CD4-positive, alpha-beta T cell treated with Interleukin-4 for 4 hours (primary cell): ENCODE data around the gene TRRAP.
"Not testable (repeated sequence)": the region's sequence is repeated elsewhere in the genome, so short reads cannot be mapped to it uniquely, and the experiment has no call there.

Experiments
- DNase-seq: peaks from one replicate; pipeline ENCODE4 v3.0.0-alpha.2; 2020

The TRRAP gene

DNA sequence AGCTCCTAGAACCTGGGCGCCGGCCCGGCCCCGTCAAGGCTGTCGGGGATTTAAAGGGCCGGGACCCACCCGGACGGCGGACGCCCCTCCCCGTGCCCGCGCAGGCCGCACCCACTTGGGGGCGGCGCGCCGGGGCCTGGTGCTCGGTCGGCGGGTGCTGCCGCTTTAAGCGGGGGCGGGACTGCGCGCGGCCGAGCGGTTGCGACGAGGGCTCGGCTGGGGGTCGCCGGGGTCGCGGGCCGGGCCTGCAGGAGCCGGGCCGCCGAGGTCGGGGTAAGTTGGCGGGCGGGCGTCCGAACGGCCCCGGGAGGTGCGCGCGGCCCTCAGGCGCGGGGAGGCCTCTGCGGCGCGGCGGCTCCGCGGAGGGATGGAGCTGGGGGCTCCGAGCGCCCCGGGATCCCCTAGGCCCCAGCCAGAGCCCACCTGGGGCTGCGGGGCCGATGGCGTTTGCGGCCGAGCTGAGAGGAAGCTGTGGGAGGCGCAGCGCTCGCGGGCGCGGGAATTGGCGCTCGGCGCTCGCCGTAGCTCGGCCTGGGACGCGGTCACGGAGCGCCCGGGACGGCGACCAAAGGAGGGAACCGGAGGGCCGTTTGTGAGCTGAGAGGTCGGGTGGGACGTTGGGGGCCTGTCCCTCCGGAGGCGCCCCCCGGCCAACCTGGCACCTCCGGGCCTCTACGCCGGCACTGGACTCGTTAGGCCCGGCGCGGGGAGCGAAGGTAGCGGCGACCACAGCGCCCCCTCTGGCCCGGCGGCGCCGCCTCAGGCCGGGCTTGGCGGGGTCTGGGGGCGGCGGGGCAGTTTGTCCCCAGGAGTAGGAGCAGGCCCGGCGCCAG is at the start of gene TRRAP:
TSS of gene TRRAP (plus strand) at position 168 of the 833 bp plus-strand sequence. CDS start 2,619 bp downstream, outside the sequence.
- peak; percentile 69 for DNase-seq

DNA sequence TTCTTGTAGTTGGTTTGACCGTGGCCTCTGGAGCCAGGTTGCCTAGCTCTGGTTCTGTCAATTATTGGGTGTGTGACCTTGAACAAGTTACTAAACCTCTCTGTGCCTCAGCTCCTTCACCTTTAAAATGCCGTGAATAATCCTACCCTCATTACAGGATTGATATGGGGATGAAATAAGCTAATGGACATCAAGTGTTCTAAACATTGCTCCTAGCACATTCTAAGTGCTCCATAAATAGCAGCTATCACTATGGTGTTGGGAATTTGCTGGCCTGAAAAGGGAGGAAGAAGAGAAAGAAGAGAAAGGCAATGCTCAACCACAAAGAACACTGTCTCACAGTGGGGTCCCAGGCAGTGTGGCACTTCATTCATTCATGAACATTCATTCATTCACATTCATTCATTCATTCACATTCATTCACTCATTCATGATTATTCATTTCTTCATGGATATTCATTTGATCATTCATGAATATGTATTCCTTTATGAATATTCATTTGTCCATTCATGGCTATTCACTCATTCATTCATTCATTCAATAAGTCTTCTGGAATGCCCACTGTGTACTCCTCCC is 47.3 kb upstream of the TRRAP start:
- no peak for DNase-seq

DNA sequence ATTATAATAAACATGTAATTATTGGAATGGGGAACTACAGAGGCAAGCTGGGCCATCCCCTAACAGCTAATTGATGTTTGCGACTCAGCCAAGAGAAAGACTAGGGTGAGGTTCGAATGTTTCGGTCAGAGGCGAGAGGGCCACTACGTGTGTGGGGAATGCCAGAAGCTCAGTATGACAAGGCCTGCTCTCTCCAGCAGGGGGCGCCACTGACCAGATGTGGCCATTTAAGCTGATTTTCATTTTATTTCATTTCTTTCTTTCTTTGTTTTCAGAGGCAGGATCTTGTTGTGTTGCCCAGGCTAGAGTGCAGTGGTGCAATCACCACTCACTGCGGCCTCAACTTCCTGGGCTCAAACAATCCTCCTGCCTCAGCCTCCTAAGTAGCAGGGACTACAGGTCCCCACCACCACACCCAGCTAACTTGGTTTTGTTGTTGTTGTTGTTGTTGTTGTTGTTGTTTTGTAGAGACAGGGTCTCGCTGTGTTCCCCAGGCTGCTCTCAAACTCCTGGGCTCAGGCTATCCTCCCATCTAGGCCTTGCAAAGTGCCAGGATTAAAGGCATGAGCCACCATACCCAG is 46.6 kb upstream of the TRRAP start:
- DNase-seq = peak; percentile 17

DNA sequence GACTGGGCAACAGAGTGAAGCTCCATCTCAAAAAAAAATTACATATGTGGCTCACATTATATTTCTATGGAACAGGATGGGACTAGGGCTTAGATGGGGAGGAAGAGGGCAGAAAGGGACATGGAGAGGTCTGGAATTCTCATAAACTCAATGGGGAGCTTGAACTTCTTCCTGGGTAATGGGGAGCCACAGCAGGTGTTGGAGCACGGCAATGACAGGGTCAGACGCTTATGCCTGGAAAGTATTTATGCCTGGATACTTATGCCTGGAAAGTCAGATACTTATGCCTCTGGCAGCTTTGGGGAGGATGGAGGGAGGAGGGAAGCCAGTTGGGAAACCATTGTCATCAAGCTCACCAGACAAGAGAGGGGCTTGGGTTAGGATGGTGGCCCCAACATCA is 45.3 kb upstream of the TRRAP start:
- DNase-seq = no peak

DNA sequence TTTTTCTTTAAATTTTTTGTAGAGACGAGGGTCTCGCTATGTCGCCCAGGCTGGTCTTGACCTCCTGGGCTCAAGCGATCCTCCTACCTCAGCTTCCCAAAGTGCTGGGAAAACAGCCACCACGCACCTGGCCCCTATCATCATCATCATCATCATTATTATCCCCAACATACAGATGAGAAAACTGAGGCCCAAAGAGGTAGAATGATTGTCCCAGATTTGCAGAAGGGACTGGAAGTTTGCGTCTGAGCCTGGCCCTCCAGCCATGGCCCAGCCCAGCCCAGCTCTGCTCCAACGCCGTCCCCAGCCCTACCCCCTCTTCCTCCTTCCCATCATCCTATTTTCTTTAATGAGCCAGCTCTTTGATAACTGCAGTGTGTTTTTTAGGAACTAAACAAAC is 43.4 kb upstream of the TRRAP start:
- no peak for DNase-seq

DNA sequence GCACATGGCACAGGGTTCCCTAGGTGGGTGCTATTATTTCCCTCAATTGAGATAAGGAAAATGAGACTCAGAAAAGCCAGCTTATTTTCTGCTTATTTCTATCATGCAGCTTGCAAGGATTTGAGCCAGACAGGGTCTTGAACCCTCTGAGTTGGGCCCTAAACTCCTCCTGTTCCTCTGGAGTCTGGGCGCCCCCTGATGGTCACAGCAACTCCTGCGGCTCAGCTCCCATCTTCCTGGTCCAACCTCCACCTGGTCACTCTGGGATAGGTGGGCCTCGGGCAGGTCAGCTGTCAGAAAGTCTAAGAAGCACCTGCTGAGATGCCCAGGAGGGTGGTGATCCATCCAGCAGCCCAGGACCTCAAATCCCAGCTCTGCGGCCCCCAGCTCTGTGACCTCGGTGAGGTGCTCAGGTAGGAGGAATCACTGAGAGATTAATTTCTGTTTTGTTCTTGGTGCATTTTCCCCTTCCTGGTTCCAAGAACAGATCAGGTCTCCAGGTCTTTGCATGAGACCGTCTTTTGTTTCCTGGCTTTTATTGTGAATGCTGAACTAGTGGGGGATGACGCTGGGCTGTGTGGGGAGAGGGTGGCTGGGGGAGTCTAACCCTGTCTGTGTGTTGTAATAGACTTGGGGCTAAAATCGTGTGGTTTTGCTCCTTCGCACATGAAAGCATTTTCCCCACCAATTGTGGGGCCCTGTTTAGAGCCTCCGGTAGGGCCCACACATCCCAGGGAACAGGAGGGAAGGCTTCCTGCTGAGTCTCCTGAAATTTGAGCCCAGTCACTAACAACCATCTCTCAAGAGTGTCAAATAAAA is 41.3 kb upstream of the TRRAP start:
- DNase-seq = no peak

DNA sequence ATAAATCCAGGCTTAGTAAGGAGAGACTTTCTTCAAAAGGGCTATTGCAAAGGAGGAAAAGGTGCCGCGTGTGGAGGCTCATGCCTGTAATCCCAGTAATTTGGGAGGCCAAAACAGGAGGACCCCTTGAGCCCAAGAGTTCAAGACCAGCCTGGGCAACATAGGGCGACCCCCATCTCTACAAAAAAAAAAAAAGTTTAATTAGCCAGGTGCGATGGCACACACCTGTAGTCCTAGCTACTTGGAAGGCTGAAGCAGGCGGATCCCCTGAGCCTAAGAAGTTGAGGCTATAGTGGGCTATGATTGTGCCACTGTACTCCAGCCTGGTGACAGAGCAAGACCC is 40.7 kb upstream of the TRRAP start:
- no peak for DNase-seq

DNA sequence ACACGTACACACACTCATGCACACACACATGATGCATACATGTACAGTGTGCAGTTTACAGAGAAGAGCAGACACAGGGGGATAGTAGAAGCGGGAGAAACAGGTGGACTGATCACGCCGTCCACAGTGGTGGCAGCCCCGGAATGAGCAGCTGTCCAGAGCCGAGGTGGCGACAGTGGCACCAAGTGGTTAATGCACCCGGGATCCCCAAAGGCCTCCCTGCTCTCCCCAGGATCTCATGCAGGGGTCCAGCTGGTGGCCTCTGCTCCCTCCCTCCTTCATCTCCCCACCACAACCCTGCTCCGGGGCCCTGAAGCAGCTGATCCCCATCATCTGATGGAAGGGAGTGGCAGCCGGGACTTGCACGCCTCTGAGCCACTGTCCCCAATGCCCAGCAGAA is 38.2 kb upstream of the TRRAP start:
- DNase-seq = no peak

DNA sequence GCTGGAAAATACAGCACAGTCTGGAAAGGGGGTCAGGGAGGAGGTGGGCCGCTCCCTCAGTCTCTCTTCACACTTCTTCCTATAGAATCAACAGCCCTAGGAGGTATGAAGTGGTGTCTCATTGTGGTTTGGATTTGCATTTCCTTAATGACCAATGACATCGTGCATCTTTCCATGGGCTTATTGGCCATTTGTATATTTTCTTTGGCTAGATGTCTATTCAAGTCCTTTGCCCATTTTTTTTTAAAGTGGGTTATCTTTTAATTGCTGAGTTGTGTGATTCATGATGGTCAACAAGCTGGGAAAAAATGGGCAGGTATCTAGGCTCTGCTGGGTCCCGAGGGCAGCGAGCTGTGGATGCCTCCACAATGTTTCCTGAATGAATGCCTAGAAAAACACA is 37.6 kb upstream of the TRRAP start:
- no peak for DNase-seq

DNA sequence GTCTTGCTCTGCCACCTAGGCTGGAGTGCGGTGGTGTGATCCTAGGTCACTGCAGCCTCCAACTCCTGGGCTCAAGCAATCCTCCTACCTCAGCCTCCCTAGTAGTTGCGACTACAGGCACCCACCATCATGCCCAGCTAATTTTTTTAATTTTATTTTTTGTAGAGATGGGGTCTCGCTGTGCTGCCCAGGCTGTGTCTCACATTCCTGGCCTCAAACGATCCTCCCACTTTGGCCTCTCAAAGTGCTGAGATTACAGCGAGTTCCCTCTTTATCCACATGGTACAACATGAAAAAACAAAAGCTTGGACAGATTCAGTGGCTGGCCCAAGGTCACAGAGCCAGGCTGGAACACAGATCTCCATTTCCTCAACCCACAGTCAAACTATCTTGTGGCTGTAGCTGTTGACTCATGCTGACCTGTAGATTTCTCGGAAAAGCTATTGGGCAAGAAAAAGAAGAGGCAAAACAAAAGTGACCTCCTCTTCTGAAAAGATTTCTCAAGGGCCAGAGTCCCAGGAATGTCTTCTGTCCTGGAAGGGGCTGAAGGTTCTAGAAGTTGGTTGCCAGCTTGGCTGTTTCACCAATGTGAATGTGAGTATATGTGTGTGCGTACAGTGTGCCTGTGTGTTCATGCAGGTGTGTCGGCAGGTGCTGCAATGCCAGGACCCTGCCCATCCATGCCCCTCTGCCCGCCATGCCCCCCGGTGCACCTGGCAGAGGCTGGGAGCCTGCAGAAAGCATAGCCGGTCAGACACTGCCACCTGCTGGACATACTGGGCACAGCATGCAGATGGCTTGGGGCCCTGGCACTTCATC is 36.9 kb upstream of the TRRAP start:
- DNase-seq = peak; percentile 53

DNA sequence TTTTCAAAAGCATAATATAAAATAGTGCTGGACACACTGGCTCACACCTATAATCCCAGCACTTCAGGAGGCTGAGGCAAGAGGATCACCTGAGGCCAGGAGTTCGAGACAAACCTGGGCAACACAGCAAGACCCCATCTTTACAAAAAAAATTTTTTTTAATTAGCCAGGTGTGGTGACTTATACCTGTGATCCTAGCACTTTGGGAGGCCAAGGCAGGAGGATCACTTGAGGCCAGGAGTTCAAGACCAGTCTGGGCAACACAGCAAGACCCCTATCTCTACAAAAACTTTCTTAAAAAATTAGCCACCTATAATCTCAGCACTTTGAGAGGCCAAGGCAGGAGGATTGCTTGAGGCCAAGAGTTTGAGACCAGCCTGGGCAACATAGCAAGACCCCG is 35.8 kb upstream of the TRRAP start:
- not testable (repeated sequence) for DNase-seq

DNA sequence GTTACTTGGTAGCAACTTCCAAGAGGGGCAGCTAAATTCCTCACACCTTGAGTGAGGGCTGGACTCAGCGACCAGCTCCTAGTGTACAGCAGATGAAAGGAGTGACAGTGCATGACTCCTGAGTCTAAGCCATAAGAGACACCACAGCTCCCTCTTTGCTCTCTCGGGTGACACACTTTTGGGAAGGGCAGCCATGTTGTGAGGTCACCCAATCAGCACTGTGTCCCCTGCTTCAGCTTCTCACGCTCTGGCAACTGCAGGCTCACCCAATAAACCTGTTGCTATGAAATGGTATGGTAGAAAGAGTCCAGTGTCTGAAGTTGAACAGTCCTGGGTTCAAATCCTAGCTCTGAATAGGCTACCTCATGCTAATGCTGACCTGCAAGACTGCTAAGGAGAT is 29.4 kb upstream of the TRRAP start:
- DNase-seq = no peak

DNA sequence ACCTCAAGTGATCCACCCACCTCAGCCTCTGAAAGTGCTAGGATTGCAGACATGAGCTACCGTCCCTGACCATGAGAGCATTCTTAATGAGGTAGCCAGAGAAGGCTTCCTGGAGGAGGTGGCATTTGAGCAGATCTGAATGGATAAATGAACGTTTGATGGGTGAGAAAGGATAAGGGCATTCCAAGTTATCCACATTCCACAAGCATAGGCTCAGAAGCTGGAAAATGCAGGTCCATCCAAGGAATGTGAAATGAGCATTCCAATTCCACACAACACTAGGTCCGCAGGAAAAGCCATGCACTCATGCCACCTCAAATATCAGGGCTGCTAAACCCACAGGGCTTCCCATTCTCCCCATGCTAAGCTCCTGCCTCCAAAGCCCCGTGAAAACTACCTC is 25.5 kb upstream of the TRRAP start:
- no peak for DNase-seq

DNA sequence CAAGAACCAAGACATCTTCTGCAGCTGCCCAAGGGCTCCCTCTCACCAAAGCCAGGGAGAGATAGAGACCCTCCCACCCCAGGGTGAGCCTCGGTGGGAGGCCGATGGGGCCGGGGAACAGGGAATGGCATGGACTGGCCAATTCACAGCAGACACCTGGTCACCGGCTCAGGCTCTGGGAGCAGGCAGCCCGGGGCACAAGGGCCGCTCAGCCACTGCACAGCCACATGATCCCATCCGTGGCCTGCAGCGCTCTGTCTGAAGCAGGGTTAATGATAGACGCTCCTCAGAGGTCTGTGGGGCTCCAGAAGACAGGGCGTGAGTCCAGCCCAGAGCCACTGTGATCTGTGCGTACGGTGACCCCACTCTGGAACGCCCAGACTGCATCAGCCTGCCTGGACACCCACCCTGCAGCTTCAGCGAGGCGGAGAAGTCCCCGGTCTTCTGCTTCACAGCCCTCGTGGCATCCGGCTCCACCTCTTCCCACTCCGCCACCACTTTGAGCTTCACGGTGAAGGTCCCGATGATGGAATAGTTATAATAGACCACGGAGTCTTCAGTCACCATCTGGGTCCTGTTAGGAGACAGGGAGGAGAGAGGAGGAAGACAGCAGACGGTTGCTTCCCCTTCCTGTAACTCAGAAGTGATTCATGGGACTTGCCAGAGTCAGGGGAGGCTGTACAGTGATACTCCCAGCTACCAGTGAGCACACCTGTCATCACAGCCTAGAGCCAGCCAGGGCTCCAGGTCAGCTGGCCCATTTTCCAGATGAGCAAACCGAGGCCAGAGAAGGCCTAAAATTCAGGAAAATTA is 22.5 kb upstream of the TRRAP start:
- no peak for DNase-seq

DNA sequence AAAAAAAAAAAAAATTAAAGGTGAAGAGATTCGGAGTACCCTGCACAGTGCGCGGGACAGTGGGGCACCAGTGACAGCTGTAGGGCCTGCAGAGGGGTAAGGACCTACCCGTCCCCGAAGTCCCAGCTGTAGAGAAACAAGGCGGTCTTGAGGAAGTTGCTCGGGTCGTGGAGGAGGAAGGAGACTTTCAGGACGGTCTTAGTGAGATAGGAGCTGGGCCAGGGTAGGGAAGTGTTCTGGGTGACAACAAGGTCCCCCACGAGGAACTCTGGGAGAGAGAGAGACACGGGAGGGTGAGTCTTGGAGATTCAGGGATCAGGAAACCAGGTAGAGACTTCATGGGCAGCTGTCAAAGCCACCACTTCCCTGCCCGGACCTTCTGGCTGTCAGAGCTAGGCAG is 18.3 kb upstream of the TRRAP start:
- no peak for DNase-seq

DNA sequence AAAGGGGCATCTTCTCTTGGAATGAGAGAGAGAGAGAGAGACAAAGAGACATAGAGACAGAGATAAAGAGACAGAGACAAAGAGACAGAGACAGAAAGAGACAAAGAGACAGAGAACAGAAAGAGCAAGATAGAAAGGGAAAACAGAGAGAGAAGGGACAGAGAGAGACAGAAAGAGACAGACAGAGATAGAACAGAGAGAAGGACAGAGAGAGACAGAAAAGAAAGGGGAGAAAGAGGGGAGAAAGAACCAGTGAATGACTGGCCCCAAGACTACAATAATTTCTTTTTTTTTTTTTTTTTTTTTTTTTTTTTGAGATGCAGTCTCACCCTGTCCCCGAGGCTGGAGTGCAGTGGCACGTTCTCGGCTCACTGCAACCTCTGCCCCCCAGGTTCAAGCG is 16.1 kb upstream of the TRRAP start:
- DNase-seq = no peak

DNA sequence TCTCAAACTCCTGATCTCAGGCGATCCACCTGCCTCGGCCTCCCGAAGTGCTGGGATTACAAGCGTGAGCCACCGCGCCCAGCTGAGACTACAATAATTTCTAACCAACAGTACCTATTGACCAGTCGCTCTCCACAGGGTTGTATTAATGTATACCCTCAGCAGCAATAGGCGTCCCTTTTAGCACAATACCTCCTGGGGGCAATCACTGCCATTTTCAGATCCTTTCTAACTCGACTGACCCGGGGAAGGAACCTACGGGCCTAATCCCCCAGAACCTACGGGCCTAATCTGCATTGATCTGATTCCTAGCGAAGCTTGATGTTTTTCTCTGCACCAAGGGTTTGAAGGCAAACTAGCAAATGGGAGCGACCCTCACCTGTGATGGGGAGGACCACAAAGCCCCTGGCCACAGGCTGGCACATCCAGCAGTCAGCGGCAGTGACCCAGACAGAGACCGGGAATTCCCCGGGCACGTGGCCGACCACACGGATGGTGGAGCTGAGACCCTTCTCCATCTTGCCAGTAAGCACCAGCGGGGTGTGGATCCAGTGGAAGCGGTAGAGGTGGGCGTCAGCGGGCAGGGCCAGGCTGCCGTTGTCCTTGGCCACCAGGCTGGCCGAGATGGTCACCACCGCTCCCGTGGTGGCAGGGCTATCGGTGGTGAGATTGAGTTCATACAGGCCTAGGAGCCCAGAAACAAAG is 15.5 kb upstream of the TRRAP start:
- no peak for DNase-seq

DNA sequence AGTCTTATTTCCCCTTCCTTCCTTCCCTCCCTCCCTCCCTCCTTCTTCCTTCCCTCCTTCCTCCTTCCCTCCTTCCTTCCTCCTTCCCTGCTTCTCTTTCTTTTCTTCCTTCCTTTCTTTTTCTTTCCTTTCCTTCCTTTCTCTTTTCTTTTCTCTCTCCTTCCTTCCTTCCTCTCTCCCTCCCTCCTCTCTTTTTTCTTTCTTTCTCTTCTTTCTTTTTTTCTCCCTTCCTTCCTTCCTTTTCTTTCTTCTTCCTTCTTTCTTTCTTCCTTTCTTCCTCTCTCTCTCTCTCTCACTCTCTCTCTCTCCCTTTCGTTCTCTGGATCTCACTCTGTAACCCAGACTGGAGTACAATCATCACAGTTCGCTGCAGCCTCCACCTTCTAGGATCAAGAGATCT is 14.7 kb upstream of the TRRAP start:
- DNase-seq = no peak

DNA sequence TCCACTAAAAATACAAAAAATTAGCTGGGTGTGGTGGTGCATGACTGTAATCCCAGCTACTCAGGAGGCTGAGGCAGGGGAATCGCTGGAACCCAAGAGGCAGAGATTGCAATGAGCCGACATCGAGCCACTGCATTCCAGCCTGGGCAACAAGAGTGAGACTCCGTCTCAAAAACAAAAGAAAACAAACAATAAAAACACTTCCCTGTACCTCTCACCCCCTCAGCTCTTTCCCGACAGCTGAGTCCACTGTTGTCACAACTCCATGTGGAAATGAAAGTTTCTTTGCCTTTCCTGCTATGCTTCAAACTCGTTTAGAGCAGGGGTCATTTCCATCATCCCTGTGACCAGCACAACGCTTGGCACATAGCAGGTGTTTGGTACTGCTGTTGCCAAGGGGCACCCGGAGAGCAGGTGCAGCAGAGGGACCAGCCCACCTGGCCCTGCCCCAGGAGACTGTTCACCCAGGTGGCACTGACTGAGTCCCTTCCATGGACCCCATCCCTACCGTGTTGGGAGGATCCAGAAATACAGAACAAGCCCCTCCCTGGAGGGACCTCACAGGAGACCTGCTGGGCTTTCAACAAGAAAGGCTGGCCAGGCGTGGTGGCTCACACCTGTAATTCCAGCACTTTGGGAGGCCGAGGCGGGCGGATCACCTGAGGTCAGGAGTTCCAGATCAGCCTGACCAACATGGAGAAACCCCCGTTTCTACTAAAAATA is 13.4 kb upstream of the TRRAP start:
- DNase-seq = no peak

DNA sequence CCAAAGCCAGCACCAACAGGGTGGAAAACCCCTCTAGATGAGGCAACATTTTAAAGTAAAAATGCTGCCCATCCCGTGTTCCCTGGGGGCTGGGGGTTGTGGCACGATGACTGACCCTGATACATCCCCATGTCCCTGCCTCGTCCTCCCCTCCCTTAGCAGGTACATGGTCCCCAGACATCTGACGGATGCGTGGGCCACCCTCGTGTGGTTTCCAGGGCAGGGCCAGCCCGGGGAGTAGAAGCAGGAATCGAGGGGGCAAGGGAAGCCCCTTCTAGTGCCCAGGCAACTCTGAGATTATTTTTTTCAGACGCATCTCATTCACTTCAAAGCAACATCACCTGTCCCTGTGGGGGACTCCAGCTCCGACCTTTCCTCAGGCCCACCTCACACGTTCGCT is 12.0 kb upstream of the TRRAP start:
- DNase-seq = no peak

DNA sequence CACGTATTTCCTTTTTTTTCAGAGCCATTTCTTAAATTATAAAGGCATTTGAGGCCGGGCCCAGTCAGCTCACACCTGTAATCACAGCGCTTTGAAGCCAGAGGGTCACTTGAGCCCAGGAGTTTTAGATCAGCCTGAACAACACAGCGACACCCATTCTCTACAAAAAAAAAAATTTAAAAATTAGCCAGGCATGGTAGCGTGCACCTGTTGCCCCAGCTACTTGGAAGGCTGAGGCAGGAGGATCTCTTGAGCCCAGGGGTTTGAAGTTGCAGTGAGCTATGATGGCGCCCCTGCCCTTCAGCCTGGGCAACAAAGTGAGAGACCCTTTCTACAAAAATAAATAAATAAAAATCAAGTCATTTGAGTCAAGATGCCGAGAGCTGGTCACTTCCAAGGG is 11.6 kb upstream of the TRRAP start:
- no peak for DNase-seq
